ENCODE measurements around the gene HECW1. TPM values are rescaled to one million over a fixed set of nuclear protein-coding genes. Genes with fewer than 3 reads are reported as not detected.

HECW1 gene
- total and polyA plus RNA-seq, 10 of the 15 experiments (the other 5 are each of a cell fraction or from before 2014, with no cell fraction given) = under 0.01 to 0.31 (median 0.04) TPM; not detected in 3

DNA sequence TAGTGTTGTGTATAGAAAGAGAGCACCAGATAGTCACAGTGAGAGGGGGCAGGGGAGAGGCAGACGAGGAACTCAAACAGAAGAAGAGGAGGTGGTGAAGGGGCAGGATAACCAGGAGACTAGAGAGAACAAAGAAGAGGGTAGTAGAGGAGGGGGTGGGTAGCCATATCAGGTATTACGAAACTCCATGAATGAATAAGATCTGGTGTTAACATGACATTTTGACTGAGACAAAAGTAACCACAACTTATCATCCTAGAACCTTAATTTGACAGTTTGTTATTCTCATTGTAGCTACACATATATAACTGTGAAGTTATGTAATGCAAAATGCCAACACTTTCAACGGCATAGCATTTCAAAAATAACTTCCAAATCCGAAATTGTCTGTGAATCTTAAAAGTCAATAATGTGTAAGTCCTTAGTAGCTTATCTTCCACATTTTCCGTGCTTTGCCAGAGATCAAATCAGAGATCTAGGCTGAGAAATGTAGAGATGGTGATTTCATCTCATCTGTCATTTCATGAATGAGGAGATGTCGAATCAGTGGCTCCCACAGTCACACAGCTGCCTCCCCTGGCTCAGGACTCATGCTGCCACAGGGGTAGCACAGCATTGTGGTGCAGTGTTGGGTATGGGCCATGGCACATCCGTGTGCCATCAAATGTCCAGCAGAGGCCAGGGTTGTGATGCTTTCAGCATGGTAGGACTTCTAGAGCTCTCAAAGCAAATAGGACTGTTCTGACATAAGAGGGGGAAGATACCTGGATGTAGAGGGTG, 202.1 kb downstream of the HECW1 start (continued):
- 0 out of 2 replicates have a peak, but pooled peaks have one; percentile 6 for TF ChIP-seq HDGF (IDR thresholded peaks at IDR 0.05)
- TF ChIP-seq, protein P1, sequence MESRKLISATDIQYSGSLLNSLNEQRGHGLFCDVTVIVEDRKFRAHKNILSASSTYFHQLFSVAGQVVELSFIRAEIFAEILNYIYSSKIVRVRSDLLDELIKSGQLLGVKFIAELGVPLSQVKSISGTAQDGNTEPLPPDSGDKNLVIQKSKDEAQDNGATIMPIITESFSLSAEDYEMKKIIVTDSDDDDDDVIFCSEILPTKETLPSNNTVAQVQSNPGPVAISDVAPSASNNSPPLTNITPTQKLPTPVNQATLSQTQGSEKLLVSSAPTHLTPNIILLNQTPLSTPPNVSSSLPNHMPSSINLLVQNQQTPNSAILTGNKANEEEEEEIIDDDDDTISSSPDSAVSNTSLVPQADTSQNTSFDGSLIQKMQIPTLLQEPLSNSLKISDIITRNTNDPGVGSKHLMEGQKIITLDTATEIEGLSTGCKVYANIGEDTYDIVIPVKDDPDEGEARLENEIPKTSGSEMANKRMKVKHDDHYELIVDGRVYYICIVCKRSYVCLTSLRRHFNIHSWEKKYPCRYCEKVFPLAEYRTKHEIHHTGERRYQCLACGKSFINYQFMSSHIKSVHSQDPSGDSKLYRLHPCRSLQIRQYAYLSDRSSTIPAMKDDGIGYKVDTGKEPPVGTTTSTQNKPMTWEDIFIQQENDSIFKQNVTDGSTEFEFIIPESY (IDR thresholded peaks at IDR 0.05) = no peak
- no peak for TF ChIP-seq MYC (IDR thresholded peaks at IDR 0.05; ENCODE audit: insufficient read depth, insufficient read length, insufficient replicate concordance, low read length, severe bottlenecking)
- TF ChIP-seq YY1 (IDR thresholded peaks at IDR 0.05; ENCODE audit: low read depth, low read length) = no peak
- TF ChIP-seq EP300 (IDR thresholded peaks at IDR 0.05; ENCODE audit: borderline replicate concordance in 1 of 2, control insufficient read depth in 1 of 2, low read depth in 2 of 2, low read length in 2 of 2) = peak; percentile 92 to 96; a peak in 3 of 4 replicates
- TF ChIP-seq ZNF217 (IDR thresholded peaks at IDR 0.05) = peak; percentile 77; the same call in 1 of the 2 replicates
- TF ChIP-seq FOS (IDR thresholded peaks at IDR 0.05; ENCODE audit: borderline replicate concordance, extremely low read depth, insufficient read length) = no peak
- TF ChIP-seq SMARCA5 (IDR thresholded peaks at IDR 0.05) = no peak; the same call in 1 of the 2 replicates
- TF ChIP-seq SRF (IDR thresholded peaks at IDR 0.05; ENCODE audit: low read depth in 2 of 2, low read length in 2 of 2) = 0 out of 4 replicates have a peak, but pooled peaks of 1 of the 2 experiments have one; percentile 47
- 0 out of 2 replicates have a peak, but pooled peaks have one; percentile 28 for TF ChIP-seq MTA3 (IDR thresholded peaks at IDR 0.05; ENCODE audit: borderline replicate concordance, low read length)
- TF ChIP-seq GABPA (IDR thresholded peaks at IDR 0.05; ENCODE audit: low read depth) = peak; percentile 53; the same call in 1 of the 2 replicates
- peak; percentile 26 to 33; a peak in 1 of 4 replicates for TF ChIP-seq BHLHE40 (IDR thresholded peaks at IDR 0.05; ENCODE audit: borderline replicate concordance in 1 of 2, low read depth in 2 of 2, low read length in 1 of 2)
- peak; percentile 73; the same call in 1 of the 2 replicates for TF ChIP-seq NBN (IDR thresholded peaks at IDR 0.05)
- TF ChIP-seq, protein P2, sequence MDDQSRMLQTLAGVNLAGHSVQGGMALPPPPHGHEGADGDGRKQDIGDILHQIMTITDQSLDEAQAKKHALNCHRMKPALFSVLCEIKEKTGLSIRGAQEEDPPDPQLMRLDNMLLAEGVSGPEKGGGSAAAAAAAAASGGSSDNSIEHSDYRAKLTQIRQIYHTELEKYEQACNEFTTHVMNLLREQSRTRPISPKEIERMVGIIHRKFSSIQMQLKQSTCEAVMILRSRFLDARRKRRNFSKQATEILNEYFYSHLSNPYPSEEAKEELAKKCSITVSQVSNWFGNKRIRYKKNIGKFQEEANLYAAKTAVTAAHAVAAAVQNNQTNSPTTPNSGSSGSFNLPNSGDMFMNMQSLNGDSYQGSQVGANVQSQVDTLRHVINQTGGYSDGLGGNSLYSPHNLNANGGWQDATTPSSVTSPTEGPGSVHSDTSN (IDR thresholded peaks at IDR 0.05; ENCODE audit: insufficient replicate concordance, low read depth, low read length) = no peak
- peak; percentile 17; the same call in 1 of the 2 replicates for TF ChIP-seq EED (IDR thresholded peaks at IDR 0.05; ENCODE audit: low read depth)
- TF ChIP-seq IKZF1 (conservative IDR thresholded peaks at IDR 0.05) = peak; percentile 78
- peak; percentile 77 for TF ChIP-seq ZBED1 (IDR thresholded peaks at IDR 0.05; ENCODE audit: borderline replicate concordance)
- TF ChIP-seq, protein P3, sequence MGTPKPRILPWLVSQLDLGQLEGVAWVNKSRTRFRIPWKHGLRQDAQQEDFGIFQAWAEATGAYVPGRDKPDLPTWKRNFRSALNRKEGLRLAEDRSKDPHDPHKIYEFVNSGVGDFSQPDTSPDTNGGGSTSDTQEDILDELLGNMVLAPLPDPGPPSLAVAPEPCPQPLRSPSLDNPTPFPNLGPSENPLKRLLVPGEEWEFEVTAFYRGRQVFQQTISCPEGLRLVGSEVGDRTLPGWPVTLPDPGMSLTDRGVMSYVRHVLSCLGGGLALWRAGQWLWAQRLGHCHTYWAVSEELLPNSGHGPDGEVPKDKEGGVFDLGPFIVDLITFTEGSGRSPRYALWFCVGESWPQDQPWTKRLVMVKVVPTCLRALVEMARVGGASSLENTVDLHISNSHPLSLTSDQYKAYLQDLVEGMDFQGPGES (IDR thresholded peaks at IDR 0.05) = no peak
- peak; percentile 77; the same call in 1 of the 2 replicates for TF ChIP-seq CHD2 (IDR thresholded peaks at IDR 0.05; ENCODE audit: borderline replicate concordance, low read depth, low read length)
- TF ChIP-seq SMAD1 (IDR thresholded peaks at IDR 0.05; ENCODE audit: low read depth, partially characterized antibody) = no peak
- TF ChIP-seq TCF12 (IDR thresholded peaks at IDR 0.05; ENCODE audit: low read depth, low read length) = 0 out of 2 replicates have a peak, but pooled peaks have one; percentile 37

Data from GM12878 (cell line).